ENCODE data around the gene CXCR4. TPM values are rescaled to one million over a fixed set of nuclear protein-coding genes. Genes with fewer than 3 reads are reported as not detected.

CXCR4 gene
- total and polyA plus RNA-seq, 2 of the 4 experiments (the other 2 are of a cell fraction): not detected

DNA sequence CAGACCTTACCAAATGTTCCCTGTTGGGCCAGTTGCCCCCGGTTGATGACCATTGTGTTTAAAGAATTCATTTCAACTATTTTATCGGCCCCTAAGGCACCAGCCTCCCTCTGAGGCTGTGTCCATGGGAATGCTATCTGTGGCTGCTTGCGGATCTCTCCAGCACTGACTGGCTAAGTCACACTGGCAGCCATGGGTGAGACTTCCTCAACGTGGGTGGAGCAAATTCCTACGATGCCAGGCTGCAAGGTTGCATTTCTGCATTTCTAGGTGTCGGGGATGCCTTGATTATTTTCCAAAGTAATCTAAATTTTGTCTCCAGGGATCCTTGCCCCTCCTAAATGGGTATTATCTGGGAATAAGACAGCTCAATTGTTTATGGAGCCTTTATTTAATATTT lies 6.2 kb downstream of the CXCR4 start:
- Histone ChIP-seq H3K9me3 (ENCODE audit: control insufficient read depth, insufficient read depth, low read length) (no peaks in the 10 kb centered on the region), H2BK120ac (ENCODE audit: low read depth, low read length) (no peak overlapping the region), H2BK5ac (ENCODE audit: low read depth, low read length, poor library complexity, severe bottlenecking) (no peak overlapping the region), H2AFZ (replicated peaks; ENCODE audit: low read length, poor library complexity) (no peak overlapping the region), H3K36me3 (ENCODE audit: control insufficient read depth, insufficient read depth, low read length) (no peaks in the 10 kb centered on the region), H3K56ac (ENCODE audit: extremely low read depth, insufficient read depth, low read length) (no peak overlapping the region), H3K4me1 (ENCODE audit: control insufficient read depth, insufficient read depth, low read length) (no peaks in the 10 kb centered on the region), H3K4me3 (ENCODE audit: insufficient read depth, low read depth, low read length) (no peak overlapping the region), H3K27ac (ENCODE audit: insufficient read depth, low read length) (no peak overlapping the region), H4K8ac (ENCODE audit: low read depth in 2 of 2, low read length in 2 of 2) (no peak overlapping the region), H4K91ac (ENCODE audit: insufficient read depth, low read depth, low read length) (no peak overlapping the region), H2BK15ac (ENCODE audit: low read depth, low read length) (no peak overlapping the region), H2BK20ac (ENCODE audit: low read depth, low read length) (no peak overlapping the region), H4K20me1 (ENCODE audit: insufficient read depth, low read length) (no peaks in the 10 kb centered on the region), H3K4ac (ENCODE audit: low read depth, low read length) (no peak overlapping the region), H3K18ac (ENCODE audit: low read depth, low read length) (no peak overlapping the region), H2AK9ac (replicated peaks; ENCODE audit: low read depth, low read length, poor library complexity) (no peak overlapping the region), H3K4me2 (ENCODE audit: low read depth, low read length) (no peak overlapping the region), H3K9ac (ENCODE audit: low read depth, low read length) (no peak overlapping the region), H3K79me1 (ENCODE audit: low read depth in 1 of 2, low read length in 2 of 2) (no peaks in the 10 kb centered on the region), H3K9me1 (ENCODE audit: insufficient read depth, low read length) (no peaks in the 10 kb centered on the region), H3K23ac (ENCODE audit: low read depth, low read length) (no peak overlapping the region), H4K5ac (ENCODE audit: low read depth, low read length) (no peak overlapping the region), H2AK5ac (ENCODE audit: low read depth, low read length) (no peak overlapping the region), H3K14ac (replicated peaks; ENCODE audit: low read depth, low read length) (no peak overlapping the region), H3K27me3 (ENCODE audit: control insufficient read depth, insufficient read depth, low read length) (peaks cover 24% of the 10 kb centered on the region)
- no TSS peak for BruUV-seq (replicated peaks)
- ChIA-PET CTCF (no interaction called here), POLR2A (ENCODE audit: unreplicated experiment) (no interaction called here)
- in situ Hi-C loops (cut with MboI; ENCODE audit: low sequenced_read_pairs) (no loop called here), intact Hi-C loops (cut with micrococcal nuclease) (no loop called here), dilution Hi-C loops (cut with HindIII; ENCODE audit: low sequenced_read_pairs, unreplicated experiment) (no loop called here)
- no peak for DNase-seq
- no peak for TF ChIP-seq CHD1 (IDR thresholded peaks at IDR 0.05; ENCODE audit: low read depth, low read length)
- TF ChIP-seq, protein P1, sequence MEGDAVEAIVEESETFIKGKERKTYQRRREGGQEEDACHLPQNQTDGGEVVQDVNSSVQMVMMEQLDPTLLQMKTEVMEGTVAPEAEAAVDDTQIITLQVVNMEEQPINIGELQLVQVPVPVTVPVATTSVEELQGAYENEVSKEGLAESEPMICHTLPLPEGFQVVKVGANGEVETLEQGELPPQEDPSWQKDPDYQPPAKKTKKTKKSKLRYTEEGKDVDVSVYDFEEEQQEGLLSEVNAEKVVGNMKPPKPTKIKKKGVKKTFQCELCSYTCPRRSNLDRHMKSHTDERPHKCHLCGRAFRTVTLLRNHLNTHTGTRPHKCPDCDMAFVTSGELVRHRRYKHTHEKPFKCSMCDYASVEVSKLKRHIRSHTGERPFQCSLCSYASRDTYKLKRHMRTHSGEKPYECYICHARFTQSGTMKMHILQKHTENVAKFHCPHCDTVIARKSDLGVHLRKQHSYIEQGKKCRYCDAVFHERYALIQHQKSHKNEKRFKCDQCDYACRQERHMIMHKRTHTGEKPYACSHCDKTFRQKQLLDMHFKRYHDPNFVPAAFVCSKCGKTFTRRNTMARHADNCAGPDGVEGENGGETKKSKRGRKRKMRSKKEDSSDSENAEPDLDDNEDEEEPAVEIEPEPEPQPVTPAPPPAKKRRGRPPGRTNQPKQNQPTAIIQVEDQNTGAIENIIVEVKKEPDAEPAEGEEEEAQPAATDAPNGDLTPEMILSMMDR (conservative IDR thresholded peaks at IDR 0.05; ENCODE audit: low read depth, low read length): no peak
- TF ChIP-seq, protein P2, sequence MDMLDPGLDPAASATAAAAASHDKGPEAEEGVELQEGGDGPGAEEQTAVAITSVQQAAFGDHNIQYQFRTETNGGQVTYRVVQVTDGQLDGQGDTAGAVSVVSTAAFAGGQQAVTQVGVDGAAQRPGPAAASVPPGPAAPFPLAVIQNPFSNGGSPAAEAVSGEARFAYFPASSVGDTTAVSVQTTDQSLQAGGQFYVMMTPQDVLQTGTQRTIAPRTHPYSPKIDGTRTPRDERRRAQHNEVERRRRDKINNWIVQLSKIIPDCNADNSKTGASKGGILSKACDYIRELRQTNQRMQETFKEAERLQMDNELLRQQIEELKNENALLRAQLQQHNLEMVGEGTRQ (IDR thresholded peaks at IDR 0.05; ENCODE audit: low read depth, low read length): no peak
- TF ChIP-seq RFX5 (IDR thresholded peaks at IDR 0.05; ENCODE audit: low read depth, low read length): no peak
- no peak for TF ChIP-seq MAFK (IDR thresholded peaks at IDR 0.05; ENCODE audit: low read depth, low read length)
- no peak for TF ChIP-seq NFE2L2 (IDR thresholded peaks at IDR 0.05; ENCODE audit: low read depth, low read length)
- TF ChIP-seq RAD21 (IDR thresholded peaks at IDR 0.05; ENCODE audit: low read length): no peak
- TF ChIP-seq POLR2A (IDR thresholded peaks at IDR 0.05; ENCODE audit: low read depth, low read length): no peak
- TF ChIP-seq CEBPB (IDR thresholded peaks at IDR 0.05; ENCODE audit: low read depth, low read length): no peak
- TF ChIP-seq MAZ (IDR thresholded peaks at IDR 0.05; ENCODE audit: borderline replicate concordance, low read depth, low read length): no peak
- TF ChIP-seq MXI1 (IDR thresholded peaks at IDR 0.05; ENCODE audit: borderline replicate concordance, low read depth, low read length): no peak
- no peak for TF ChIP-seq FOS (IDR thresholded peaks at IDR 0.05; ENCODE audit: low read depth, low read length)
- no peak for TF ChIP-seq BHLHE40 (IDR thresholded peaks at IDR 0.05; ENCODE audit: low read depth, low read length)
- TF ChIP-seq, protein P3, sequence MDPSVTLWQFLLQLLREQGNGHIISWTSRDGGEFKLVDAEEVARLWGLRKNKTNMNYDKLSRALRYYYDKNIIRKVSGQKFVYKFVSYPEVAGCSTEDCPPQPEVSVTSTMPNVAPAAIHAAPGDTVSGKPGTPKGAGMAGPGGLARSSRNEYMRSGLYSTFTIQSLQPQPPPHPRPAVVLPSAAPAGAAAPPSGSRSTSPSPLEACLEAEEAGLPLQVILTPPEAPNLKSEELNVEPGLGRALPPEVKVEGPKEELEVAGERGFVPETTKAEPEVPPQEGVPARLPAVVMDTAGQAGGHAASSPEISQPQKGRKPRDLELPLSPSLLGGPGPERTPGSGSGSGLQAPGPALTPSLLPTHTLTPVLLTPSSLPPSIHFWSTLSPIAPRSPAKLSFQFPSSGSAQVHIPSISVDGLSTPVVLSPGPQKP (IDR thresholded peaks at IDR 0.05; ENCODE audit: borderline replicate concordance, low read depth, low read length): no peak
- no peak for TF ChIP-seq SMC3 (IDR thresholded peaks at IDR 0.05; ENCODE audit: low read depth, low read length)
- TF ChIP-seq RCOR1 (IDR thresholded peaks at IDR 0.05; ENCODE audit: insufficient replicate concordance, low read length): no peak
- WGBS, 2 experiments (ENCODE audit: extremely low coverage in 2 of 2, insufficient read length in 1 of 2): 100% methylated on average over 1 of the region's 6 CpGs; no CpG with 5 or more reads in 1 of the 2 experiments
- no peak for ATAC-seq (ENCODE audit: low read depth)
